H9 (cell line): Measurements from ENCODE around the gene STT3A. TPM values are rescaled to one million over a fixed set of nuclear protein-coding genes. Genes with fewer than 3 reads are reported as not detected.

Experiments used
- DNase-seq: peaks from one replicate; pipeline ENCODE4 v3.0.0-alpha.2; 2017
- H2AFZ ChIP-seq: one replicate; pipeline ENCODE4 v1.6.1; 2013; ENCODE audit warnings: mild to moderate bottlenecking, low read length, control low read depth, moderate library complexity
- H2AK5ac ChIP-seq: 2 replicates; pipeline ENCODE4 v1.6.1; 2013; ENCODE audit warnings: low read length, control low read depth, mixed read lengths; ENCODE audit not compliant: insufficient read length
- H2BK120ac ChIP-seq: one replicate; pipeline ENCODE4 v1.6.1; 2013; ENCODE audit warnings: low read depth, mild to moderate bottlenecking, low read length, control low read depth, inconsistent platforms; ENCODE audit not compliant: poor library complexity, severe bottlenecking
- H2BK12ac ChIP-seq: 2 replicates; pipeline ENCODE4 v1.6.1; 2013; ENCODE audit warnings: low read length, control low read depth, mixed read lengths, low read depth; ENCODE audit not compliant: insufficient read length
- H2BK15ac ChIP-seq: 2 replicates; pipeline ENCODE4 v1.6.1; 2013; ENCODE audit warnings: low read depth, low read length, control low read depth
- H2BK20ac ChIP-seq: one replicate; pipeline ENCODE4 v1.6.1; 2013; ENCODE audit warnings: low read depth, mild to moderate bottlenecking, low read length, control low read depth, inconsistent platforms; ENCODE audit not compliant: poor library complexity, severe bottlenecking
- H2BK5ac ChIP-seq: 2 replicates; pipeline ENCODE4 v1.6.1; 2013; ENCODE audit warnings: low read length, control low read depth, mixed read lengths; ENCODE audit not compliant: insufficient read length
- H3K14ac ChIP-seq: 2 replicates; pipeline ENCODE4 v1.6.1; 2013; ENCODE audit warnings: low read length, control low read depth; ENCODE audit not compliant: insufficient read depth
- H3K18ac ChIP-seq: 2 replicates; pipeline ENCODE4 v1.6.1; 2013; ENCODE audit warnings: low read depth, mild to moderate bottlenecking, mixed read lengths, low read length, control low read depth; ENCODE audit not compliant: insufficient read length
- H3K23ac ChIP-seq: 2 replicates; pipeline ENCODE4 v1.6.1; 2013; ENCODE audit warnings: low read length, control low read depth, mixed read lengths, low read depth; ENCODE audit not compliant: insufficient read length
- H3K23me2 ChIP-seq: 2 replicates; pipeline ENCODE4 v1.6.1; 2013; ENCODE audit warnings: low read depth, mild to moderate bottlenecking, mixed read lengths, low read length, control low read depth; ENCODE audit not compliant: insufficient read length, poor library complexity, severe bottlenecking
- H3K27ac ChIP-seq: 2 replicates; pipeline ENCODE4 v1.5.1; 2013; ENCODE audit warnings: low read length, control low read depth, mixed read lengths, low read depth; ENCODE audit not compliant: insufficient read length
- H3K27me3 ChIP-seq: 2 replicates; pipeline ENCODE4 v1.6.1; 2013; ENCODE audit warnings: low read length, control low read depth, inconsistent platforms; ENCODE audit not compliant: insufficient read depth
- H3K4ac ChIP-seq: 2 replicates; pipeline ENCODE4 v1.6.1; 2013; ENCODE audit warnings: low read depth, mild to moderate bottlenecking, control low read depth, inconsistent platforms, low read length, moderate library complexity
- H3K4me1 ChIP-seq: 2 replicates; pipeline ENCODE4 v1.6.1; 2013; ENCODE audit warnings: low read length, control low read depth, inconsistent platforms; ENCODE audit not compliant: insufficient read depth
- H3K4me2 ChIP-seq: 2 replicates; pipeline ENCODE4 v1.6.1; 2013; ENCODE audit warnings: low read length, control low read depth, mixed read lengths; ENCODE audit not compliant: insufficient read length, insufficient read depth
- H3K56ac ChIP-seq: 2 replicates; pipeline ENCODE4 v1.6.1; 2013; ENCODE audit warnings: low read depth, mild to moderate bottlenecking, mixed read lengths, low read length, control low read depth; ENCODE audit not compliant: insufficient read length
- H3K79me1 ChIP-seq: 2 replicates; pipeline ENCODE4 v1.6.1; 2013; ENCODE audit warnings: low read depth, mild to moderate bottlenecking, moderate library complexity, low read length, control low read depth, inconsistent platforms; ENCODE audit not compliant: insufficient read depth, poor library complexity, severe bottlenecking
- H3K79me2 ChIP-seq: 2 replicates; pipeline ENCODE4 v1.6.1; 2013; ENCODE audit warnings: low read length, control low read depth, inconsistent platforms; ENCODE audit not compliant: insufficient read depth
- H3K9ac ChIP-seq: 2 replicates; pipeline ENCODE4 v1.6.1; 2013; ENCODE audit warnings: low read length, control low read depth, mixed read lengths; ENCODE audit not compliant: insufficient read length; ENCODE audit errors: extremely low read depth
- H3K9me3 ChIP-seq: one replicate; pipeline ENCODE4 v1.6.1; 2013; ENCODE audit warnings: low read depth, low read length, inconsistent platforms; ENCODE audit not compliant: control insufficient read depth
- H3T11ph ChIP-seq: one replicate; pipeline ENCODE4 v1.6.1; 2013; ENCODE audit warnings: mild to moderate bottlenecking, low read length, control low read depth, inconsistent platforms
- H4K20me1 ChIP-seq: one replicate; pipeline ENCODE4 v1.6.1; 2013; ENCODE audit not compliant: control insufficient read depth, insufficient read length, insufficient read depth
- H4K5ac ChIP-seq: 2 replicates; pipeline ENCODE4 v1.6.1; 2013; ENCODE audit warnings: low read depth, mild to moderate bottlenecking, mixed read lengths, low read length, control low read depth; ENCODE audit not compliant: insufficient read length
- H4K8ac ChIP-seq: replicated peaks from 2 replicates; pipeline ENCODE4 v1.6.1; 2013; ENCODE audit warnings: low read length, control low read depth, mixed read lengths, low read depth; ENCODE audit not compliant: insufficient read length
- H4K91ac ChIP-seq: 2 replicates; pipeline ENCODE4 v1.6.1; 2013; ENCODE audit warnings: low read depth, mild to moderate bottlenecking, moderate library complexity, mixed read lengths, low read length, control low read depth; ENCODE audit not compliant: insufficient read length
- H3K27ac Mint-ChIP-seq, 3 experiments: 2 replicates in 2 of 3; 3 replicates in 1 of 3; pipeline ENCODE4 v1.8.0; 2020 to 2021; ENCODE audit warnings: mixed read lengths in 3 of 3, mild to moderate bottlenecking in 1 of 3, moderate library complexity in 1 of 3
- H3K27me3 Mint-ChIP-seq: 2 replicates; pipeline ENCODE4 v1.8.0; 2021; ENCODE audit warnings: low read depth, mild to moderate bottlenecking, moderate library complexity, mixed read lengths
- H3K36me3 Mint-ChIP-seq, 3 experiments: 2 replicates in 2 of 3; 3 replicates in 1 of 3; pipeline ENCODE4 v1.8.0; 2020 to 2021; ENCODE audit warnings: low read depth in 3 of 3, mixed read lengths in 3 of 3; ENCODE audit not compliant: insufficient read depth in 1 of 3
- H3K4me1 Mint-ChIP-seq, 2 experiments: 2 replicates each; pipeline ENCODE4 v1.8.0; 2020; ENCODE audit warnings: mixed read lengths in 2 of 2
- H3K4me3 Mint-ChIP-seq, 2 experiments: 2 replicates in 1 of 2; 3 replicates in 1 of 2; pipeline ENCODE4 v1.8.0; 2020 to 2021; ENCODE audit warnings: mild to moderate bottlenecking in 2 of 2, mixed read lengths in 2 of 2, moderate library complexity in 1 of 2
- H3K9me3 Mint-ChIP-seq, 2 experiments: 2 replicates in 1 of 2; 3 replicates in 1 of 2; pipeline ENCODE4 v1.8.0; 2020; ENCODE audit warnings: mild to moderate bottlenecking in 2 of 2, mixed read lengths in 2 of 2, moderate library complexity in 1 of 2
- CTCF ChIP-seq: fragments of 200-600 bp; sonication (generic); conservative IDR thresholded peaks from 3 replicates; pipeline ENCODE4 v1.8.0; 2021; ENCODE audit warnings: antibody characterized with exemption, mild to moderate bottlenecking
- WGBS: extraction: QIAGEN DNeasy Blood & Tissue Kit; methylation state at CpG from one replicate; pipeline ENCODE4 v1.1.7; 2013; ENCODE audit warnings: missing lambda C conversion rate, low lambda C conversion rate, mixed read lengths; ENCODE audit not compliant: insufficient read length; ENCODE audit errors: extremely low coverage; 5-methylcytosine and 5-hydroxymethylcytosine counted together
- total RNA-seq: library from RNA; stranded (reverse); gene quantifications from 2 replicates; pipeline ENCODE4 v1.2.1, GENCODE V29; 2021

Gene STT3A
- total RNA-seq, 1 experiment from 2014 or later, result 128 TPM

DNA sequence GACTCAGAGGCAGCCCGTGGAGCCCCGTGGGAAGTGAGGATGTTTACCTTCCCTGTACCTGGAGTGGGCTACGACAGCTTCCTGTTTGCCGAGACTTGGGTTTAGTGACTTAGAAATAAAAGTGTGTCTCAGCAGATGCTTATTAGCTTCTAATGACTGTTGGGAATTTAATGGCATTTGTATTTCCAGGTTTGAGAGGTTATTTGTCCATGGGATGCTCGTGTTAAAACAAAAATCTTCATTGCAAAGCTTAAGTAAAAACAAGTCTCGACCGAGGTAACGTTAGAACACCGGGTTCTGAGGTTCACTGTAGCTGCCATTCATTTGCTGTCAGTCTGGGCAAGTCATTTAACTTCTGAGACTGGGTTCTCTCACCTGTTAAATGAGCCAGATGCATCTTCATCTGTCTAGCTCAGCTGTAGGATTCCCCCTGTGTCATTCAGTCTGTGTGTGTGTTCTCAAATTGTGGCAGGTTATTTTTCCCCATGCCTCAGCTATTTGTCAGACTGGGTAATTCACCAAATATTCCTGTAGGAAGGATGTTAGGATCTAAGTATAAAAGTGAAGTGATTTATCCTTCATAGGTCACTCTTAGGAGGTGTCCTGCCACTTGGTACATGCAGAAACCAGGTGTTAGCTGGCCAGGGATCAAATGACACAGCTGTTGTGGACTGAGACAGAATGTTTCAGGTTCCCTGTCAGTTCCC, 22.6 kb upstream of the STT3A start:
- H3K9me3 ChIP-seq, result no peaks in the 10 kb centered on the region
- no peaks in the 10 kb centered on the region for H3K27me3 ChIP-seq
- no peaks in the 10 kb centered on the region for H4K20me1 ChIP-seq
- H2AK5ac ChIP-seq, result no peak overlapping the region
- H2BK120ac ChIP-seq, result no peak overlapping the region
- Mint-ChIP-seq H3K9me3 (peaks cover 13 to 16% of the 10 kb centered on the region in 2 experiments; a peak in 4 of 5 replicates), H3K4me3 (peak overlapping the region; percentile 82 to 89), H3K4me1 (peaks cover 13% of the 10 kb centered on the region in 2 experiments), H3K27ac (peak overlapping the region in 1 of 3 experiments; percentile 83; a peak in 2 of 7 replicates), H3K27me3 (no peaks in the 10 kb centered on the region; the same call in 1 of the 2 replicates), H3K36me3 (peaks cover 21 to 33% (median 33%) of the 10 kb centered on the region in 3 experiments)
- no peaks in the 10 kb centered on the region for H3K23me2 ChIP-seq
- no peak overlapping the region for H2BK15ac ChIP-seq
- peak overlapping the region; percentile 81 for H3K9ac ChIP-seq
- H4K5ac ChIP-seq, result no peak overlapping the region
- no peaks in the 10 kb centered on the region for H3K4me1 ChIP-seq
- H2BK12ac ChIP-seq, result no peak overlapping the region
- no CpG with 5 or more reads among the region's 9 CpGs for WGBS
- H3K14ac ChIP-seq, result peak overlapping the region; percentile 65; the same call in 1 of the 2 replicates
- no peak overlapping the region for H2BK20ac ChIP-seq
- no peak for TF ChIP-seq CTCF
- H2BK5ac ChIP-seq, result no peak overlapping the region
- no peak overlapping the region for H3K27ac ChIP-seq
- H3K4me2 ChIP-seq, result peak overlapping the region; percentile 65
- no peak overlapping the region for H3K23ac ChIP-seq
- no peak overlapping the region for H4K91ac ChIP-seq
- H4K8ac ChIP-seq, result no peak overlapping the region
- no peak overlapping the region for H3K4ac ChIP-seq
- no peak for DNase-seq
- no peak overlapping the region for H3T11ph ChIP-seq
- H3K56ac ChIP-seq, result no peak overlapping the region
- no peak overlapping the region for H3K18ac ChIP-seq
- no peaks in the 10 kb centered on the region; the same call in 1 of the 2 replicates for H3K79me2 ChIP-seq
- H2AFZ ChIP-seq, result no peak overlapping the region
- H3K79me1 ChIP-seq, result peaks cover 4% of the 10 kb centered on the region
